ENCODE measurements around the gene ATRIP. TPM values are rescaled to one million over a fixed set of nuclear protein-coding genes. Genes with fewer than 3 reads are reported as not detected.

ATRIP gene
- total RNA-seq (1 to 10 TPM; 3.9 to 7.9 (median 6.4) TPM), polyA plus RNA-seq (10 to 100 TPM in 1 of 2 donors, 1 to 10 TPM in 1; 6.4 to 11.4 TPM)
- long read RNA-seq, donor 1, full-length matches to known transcripts = 1 of 10 reads
- long read RNA-seq, donor 1, partial matches to known transcripts = 3 of 10 reads
- long read RNA-seq, donor 1, other reads (novel, unspliced or antisense) = 6 of 10 reads
- long read RNA-seq, donor 2, full-length matches to known transcripts = 2 of 14 reads
- long read RNA-seq, donor 2, partial matches to known transcripts = 0 of 14 reads
- long read RNA-seq, donor 2, other reads (novel, unspliced or antisense) = 12 of 14 reads
- long read RNA-seq, donor 3, full-length matches to known transcripts = 15 of 24 reads
- long read RNA-seq, donor 3, partial matches to known transcripts = 3 of 24 reads
- long read RNA-seq, donor 3, other reads (novel, unspliced or antisense) = 6 of 24 reads

DNA sequence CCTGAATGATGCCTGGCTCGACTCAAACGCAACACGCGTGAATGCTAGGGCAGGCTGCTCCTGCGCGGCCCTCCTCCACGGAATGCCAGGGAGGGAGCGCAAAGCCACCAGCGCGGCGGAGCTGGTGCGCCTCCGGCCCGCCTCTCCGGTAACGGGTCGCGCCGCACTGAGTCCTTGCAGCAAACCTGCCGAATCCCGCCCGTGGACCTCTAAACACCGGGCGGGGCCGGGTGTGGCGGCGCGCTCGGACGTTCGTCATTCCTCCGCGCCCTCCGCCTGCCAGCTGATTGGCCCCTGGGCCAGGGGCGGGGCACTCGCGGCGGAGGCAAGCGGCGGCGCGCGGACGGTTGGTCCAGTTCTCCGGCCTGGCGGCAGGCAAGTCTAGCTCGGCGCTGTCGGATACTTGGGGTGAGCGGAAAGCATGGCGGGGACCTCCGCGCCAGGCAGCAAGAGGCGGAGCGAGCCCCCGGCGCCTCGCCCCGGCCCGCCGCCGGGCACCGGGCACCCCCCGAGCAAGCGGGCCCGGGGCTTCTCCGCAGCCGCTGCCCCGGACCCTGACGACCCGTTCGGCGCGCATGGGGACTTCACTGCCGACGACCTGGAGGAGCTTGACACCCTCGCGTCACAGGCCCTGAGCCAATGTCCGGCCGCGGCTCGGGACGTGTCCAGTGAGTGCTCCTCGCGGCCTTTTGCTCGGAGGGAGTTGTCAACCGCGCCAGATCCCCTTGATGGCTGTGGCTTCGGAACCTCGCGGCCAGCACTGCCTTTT, at the start of gene ATRIP:
ATRIP (plus strand) TSS at position 313 of the 769 bp plus-strand sequence; CDS start at position 422, 109 bp downstream.
- intact Hi-C loops (cut with DNase I) = no loop called here
- TF ChIP-seq CTCF (IDR thresholded peaks at IDR 0.05) (peak in 1 of 3 donors; percentile 27), POLR2A (IDR thresholded peaks at IDR 0.05) (peak; percentile 87), EP300 (IDR thresholded peaks at IDR 0.05) (no peak)
- DNase-seq = peak; percentile 84 to 93 (median 89)
- Histone ChIP-seq H3K4me1 (ENCODE audit: insufficient read depth) (peaks cover 4% of the 10 kb centered on the region), H3K9me3 (no peaks in the 10 kb centered on the region), H3K27me3 (no peaks in the 10 kb centered on the region), H3K27ac (peak within 1 kb of the TSS; percentile 71 to 80), H3K36me3 (no peaks in the 10 kb centered on the region), H3K4me3 (peak within 1 kb of the TSS; percentile 58)
- WGBS, 3 donors = 0% methylated on average over 25 to 91 of the region's 91 CpGs

GRCh38 chr3:48397767-48398681, 48.5 kb upstream of the ATRIP start:
- peak in 3 of 5 donors; percentile 8 to 14 (median 14) for DNase-seq
- Histone ChIP-seq H3K9me3 (no peaks in the 10 kb centered on the region), H3K4me3 (no peak overlapping the region), H3K36me3 (no peaks in the 10 kb centered on the region), H3K27ac (no peak overlapping the region), H3K27me3 (no peaks in the 10 kb centered on the region), H3K4me1 (ENCODE audit: insufficient read depth) (peaks cover 2% of the 10 kb centered on the region)
- intact Hi-C loops (cut with DNase I) = loop anchor here in 1 of 4 donors (10.0 kb wide), 1 partner anchor 157 kb away; the partner anchor contains the start of gene PFKFB4
- TF ChIP-seq POLR2A (IDR thresholded peaks at IDR 0.05) = no peak
- TF ChIP-seq CTCF (IDR thresholded peaks at IDR 0.05) = no peak
- TF ChIP-seq EP300 (IDR thresholded peaks at IDR 0.05) = no peak
- WGBS, 3 donors = 62 to 68% (median 65%) methylated on average over 9 of the region's 9 CpGs

DNA sequence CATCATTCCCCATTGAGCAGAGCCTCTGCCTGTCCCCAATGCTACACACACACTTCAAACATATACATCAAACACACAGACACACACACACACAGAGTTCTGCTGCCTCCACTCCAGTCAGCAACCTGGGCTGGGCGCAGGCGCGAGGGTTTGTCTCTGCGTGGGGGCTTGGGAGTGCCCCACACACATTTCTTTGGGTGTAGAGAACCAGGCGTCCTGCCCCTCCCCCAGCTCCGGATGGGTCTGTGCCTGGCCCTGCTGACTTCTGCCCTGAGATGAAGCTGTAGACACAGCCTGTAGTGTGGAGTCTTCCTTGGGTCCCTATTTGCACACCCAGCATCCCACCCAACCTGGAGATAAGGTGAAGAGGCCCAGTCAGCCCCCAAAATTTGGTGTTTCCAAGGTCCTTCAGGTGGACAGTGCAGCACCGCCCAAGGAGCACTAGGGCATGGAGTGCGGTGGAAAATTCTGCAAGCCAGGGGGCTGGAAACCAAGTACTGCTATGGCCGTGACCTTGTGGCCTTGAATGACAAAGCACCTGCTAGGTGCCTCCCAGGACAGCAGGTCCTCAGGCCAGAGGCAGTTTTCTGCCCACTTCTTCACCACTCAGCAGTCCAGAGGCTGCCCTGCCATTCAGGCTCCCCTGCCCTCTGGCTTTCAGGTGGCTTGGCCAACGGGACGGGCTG, 47.7 kb upstream of the ATRIP start:
- WGBS, 3 donors = 25 to 42% (median 27%) methylated on average over 11 of the region's 11 CpGs

More for the DNA sequence above, 47.7 kb upstream of the ATRIP start:
- TF ChIP-seq EP300 (IDR thresholded peaks at IDR 0.05) (no peak), CTCF (IDR thresholded peaks at IDR 0.05) (no peak), POLR2A (IDR thresholded peaks at IDR 0.05) (no peak)
- peak in 3 of 5 donors; percentile 9 to 43 (median 24) for DNase-seq
- H3K27ac ChIP-seq = no peak overlapping the region
- intact Hi-C loops (cut with DNase I) = loop anchor here in 1 of 4 donors (10.0 kb wide), 1 partner anchor 156 kb away; the partner anchor contains the start of gene PFKFB4
- H3K4me3 ChIP-seq = no peak overlapping the region
- H3K4me1 ChIP-seq (ENCODE audit: insufficient read depth) = peaks cover 2% of the 10 kb centered on the region
- no peaks in the 10 kb centered on the region for H3K36me3 ChIP-seq
- no peaks in the 10 kb centered on the region for H3K27me3 ChIP-seq
- no peaks in the 10 kb centered on the region for H3K9me3 ChIP-seq
